ENCODE measurements around the gene MMS19.

DNA sequence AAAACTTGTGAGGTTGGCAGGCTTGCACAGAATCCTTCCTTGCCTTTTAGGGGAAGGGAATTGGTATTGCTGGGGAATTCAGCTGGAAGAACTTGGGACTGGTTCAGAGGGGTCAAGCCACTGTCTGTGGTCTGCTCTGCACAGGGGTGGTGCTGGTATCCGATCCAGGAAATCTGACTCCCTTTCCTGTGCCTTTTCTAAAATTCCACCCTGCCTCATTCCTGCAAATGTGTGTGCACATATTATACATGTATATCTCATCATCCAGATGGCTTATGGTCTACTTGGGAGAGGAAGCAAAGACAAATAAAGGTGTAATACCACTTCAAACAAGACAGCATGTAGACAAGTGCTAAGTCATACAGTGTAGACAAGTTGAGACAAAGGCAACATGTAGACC, 14.8 kb upstream of the MMS19 start:
- no peak for TF ChIP-seq ZNF274 (IDR thresholded peaks at IDR 0.05; ENCODE audit: insufficient read depth, insufficient read length)
- TF ChIP-seq POLR2A (IDR thresholded peaks at IDR 0.05; ENCODE audit: low read depth, low read length): no peak
- no peak for TF ChIP-seq POLR2AphosphoS5 (IDR thresholded peaks at IDR 0.05; ENCODE audit: low read length)
- TF ChIP-seq, protein P1, sequence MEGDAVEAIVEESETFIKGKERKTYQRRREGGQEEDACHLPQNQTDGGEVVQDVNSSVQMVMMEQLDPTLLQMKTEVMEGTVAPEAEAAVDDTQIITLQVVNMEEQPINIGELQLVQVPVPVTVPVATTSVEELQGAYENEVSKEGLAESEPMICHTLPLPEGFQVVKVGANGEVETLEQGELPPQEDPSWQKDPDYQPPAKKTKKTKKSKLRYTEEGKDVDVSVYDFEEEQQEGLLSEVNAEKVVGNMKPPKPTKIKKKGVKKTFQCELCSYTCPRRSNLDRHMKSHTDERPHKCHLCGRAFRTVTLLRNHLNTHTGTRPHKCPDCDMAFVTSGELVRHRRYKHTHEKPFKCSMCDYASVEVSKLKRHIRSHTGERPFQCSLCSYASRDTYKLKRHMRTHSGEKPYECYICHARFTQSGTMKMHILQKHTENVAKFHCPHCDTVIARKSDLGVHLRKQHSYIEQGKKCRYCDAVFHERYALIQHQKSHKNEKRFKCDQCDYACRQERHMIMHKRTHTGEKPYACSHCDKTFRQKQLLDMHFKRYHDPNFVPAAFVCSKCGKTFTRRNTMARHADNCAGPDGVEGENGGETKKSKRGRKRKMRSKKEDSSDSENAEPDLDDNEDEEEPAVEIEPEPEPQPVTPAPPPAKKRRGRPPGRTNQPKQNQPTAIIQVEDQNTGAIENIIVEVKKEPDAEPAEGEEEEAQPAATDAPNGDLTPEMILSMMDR (IDR thresholded peaks at IDR 0.05 in 2 of 3, conservative IDR thresholded peaks at IDR 0.05 in 1 of 3; ENCODE audit: control insufficient read depth in 2 of 3, extremely low read depth in 1 of 3, insufficient read depth in 1 of 3, low read depth in 3 of 3, low read length in 3 of 3): no peak
- TF ChIP-seq NR2C1 (IDR thresholded peaks at IDR 0.05): no peak
- no peak for TF ChIP-seq NFYB (IDR thresholded peaks at IDR 0.05; ENCODE audit: insufficient read depth, low read depth, low read length)
- no peak for TF ChIP-seq DPF2 (IDR thresholded peaks at IDR 0.05)
- TF ChIP-seq, protein P2, sequence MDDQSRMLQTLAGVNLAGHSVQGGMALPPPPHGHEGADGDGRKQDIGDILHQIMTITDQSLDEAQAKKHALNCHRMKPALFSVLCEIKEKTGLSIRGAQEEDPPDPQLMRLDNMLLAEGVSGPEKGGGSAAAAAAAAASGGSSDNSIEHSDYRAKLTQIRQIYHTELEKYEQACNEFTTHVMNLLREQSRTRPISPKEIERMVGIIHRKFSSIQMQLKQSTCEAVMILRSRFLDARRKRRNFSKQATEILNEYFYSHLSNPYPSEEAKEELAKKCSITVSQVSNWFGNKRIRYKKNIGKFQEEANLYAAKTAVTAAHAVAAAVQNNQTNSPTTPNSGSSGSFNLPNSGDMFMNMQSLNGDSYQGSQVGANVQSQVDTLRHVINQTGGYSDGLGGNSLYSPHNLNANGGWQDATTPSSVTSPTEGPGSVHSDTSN (IDR thresholded peaks at IDR 0.05; ENCODE audit: insufficient replicate concordance, low read depth, low read length): no peak
- TF ChIP-seq, protein P3, sequence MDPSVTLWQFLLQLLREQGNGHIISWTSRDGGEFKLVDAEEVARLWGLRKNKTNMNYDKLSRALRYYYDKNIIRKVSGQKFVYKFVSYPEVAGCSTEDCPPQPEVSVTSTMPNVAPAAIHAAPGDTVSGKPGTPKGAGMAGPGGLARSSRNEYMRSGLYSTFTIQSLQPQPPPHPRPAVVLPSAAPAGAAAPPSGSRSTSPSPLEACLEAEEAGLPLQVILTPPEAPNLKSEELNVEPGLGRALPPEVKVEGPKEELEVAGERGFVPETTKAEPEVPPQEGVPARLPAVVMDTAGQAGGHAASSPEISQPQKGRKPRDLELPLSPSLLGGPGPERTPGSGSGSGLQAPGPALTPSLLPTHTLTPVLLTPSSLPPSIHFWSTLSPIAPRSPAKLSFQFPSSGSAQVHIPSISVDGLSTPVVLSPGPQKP (IDR thresholded peaks at IDR 0.05; ENCODE audit: low read depth, low read length): no peak
- TF ChIP-seq SMAD5 (IDR thresholded peaks at IDR 0.05; ENCODE audit: low read depth): no peak
- no peak for TF ChIP-seq CEBPB (IDR thresholded peaks at IDR 0.05; ENCODE audit: borderline replicate concordance in 1 of 2, low read depth in 2 of 2, low read length in 2 of 2)
- TF ChIP-seq IKZF1 (conservative IDR thresholded peaks at IDR 0.05): no peak
- no peak for TF ChIP-seq EZH2 (IDR thresholded peaks at IDR 0.05; ENCODE audit: borderline replicate concordance, control insufficient read depth, low read depth, low read length)
